ENCODE results near the gene DNM3.

DNA sequence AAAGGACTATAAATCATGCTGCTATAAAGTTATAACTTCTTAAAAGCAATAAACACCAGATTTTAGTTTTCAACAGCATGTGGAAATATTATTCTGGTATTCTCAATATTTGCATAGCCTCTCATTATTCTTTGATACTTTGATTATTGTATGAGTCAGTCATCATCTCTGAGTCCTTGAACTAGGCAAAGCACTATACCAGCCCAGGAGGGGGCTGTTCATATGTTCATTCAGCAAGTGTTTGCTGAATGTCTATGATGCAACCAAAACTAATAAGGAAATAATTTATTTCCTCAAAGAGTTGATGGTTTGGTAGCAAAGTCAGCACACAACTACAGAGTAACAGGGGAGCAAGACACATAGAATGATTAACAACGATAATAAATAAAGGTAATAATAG is 403.6 kb downstream of the DNM3 start:
- TF ChIP-seq POLR2A (IDR thresholded peaks at IDR 0.05; ENCODE audit: extremely low read depth, insufficient read length) = no peak
- TF ChIP-seq, protein P1, sequence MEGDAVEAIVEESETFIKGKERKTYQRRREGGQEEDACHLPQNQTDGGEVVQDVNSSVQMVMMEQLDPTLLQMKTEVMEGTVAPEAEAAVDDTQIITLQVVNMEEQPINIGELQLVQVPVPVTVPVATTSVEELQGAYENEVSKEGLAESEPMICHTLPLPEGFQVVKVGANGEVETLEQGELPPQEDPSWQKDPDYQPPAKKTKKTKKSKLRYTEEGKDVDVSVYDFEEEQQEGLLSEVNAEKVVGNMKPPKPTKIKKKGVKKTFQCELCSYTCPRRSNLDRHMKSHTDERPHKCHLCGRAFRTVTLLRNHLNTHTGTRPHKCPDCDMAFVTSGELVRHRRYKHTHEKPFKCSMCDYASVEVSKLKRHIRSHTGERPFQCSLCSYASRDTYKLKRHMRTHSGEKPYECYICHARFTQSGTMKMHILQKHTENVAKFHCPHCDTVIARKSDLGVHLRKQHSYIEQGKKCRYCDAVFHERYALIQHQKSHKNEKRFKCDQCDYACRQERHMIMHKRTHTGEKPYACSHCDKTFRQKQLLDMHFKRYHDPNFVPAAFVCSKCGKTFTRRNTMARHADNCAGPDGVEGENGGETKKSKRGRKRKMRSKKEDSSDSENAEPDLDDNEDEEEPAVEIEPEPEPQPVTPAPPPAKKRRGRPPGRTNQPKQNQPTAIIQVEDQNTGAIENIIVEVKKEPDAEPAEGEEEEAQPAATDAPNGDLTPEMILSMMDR (IDR thresholded peaks at IDR 0.05; ENCODE audit: low read depth, low read length) = no peak
- TF ChIP-seq MYC (IDR thresholded peaks at IDR 0.05; ENCODE audit: low read depth, low read length) = no peak
- TF ChIP-seq, protein P2, sequence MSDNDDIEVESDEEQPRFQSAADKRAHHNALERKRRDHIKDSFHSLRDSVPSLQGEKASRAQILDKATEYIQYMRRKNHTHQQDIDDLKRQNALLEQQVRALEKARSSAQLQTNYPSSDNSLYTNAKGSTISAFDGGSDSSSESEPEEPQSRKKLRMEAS (IDR thresholded peaks at IDR 0.05; ENCODE audit: low read depth, low read length) = no peak
